Measurements from ENCODE around the gene OR52E2. TPM values are rescaled to one million over a fixed set of nuclear protein-coding genes. Genes with fewer than 3 reads are reported as not detected.

The OR52E2 gene
- polyA plus RNA-seq, 3 donors, result not detected

- no peaks in the 10 kb centered on the region for H3K4me1 ChIP-seq (ENCODE audit: control insufficient read depth in 1 of 2, insufficient read depth in 2 of 2, low read length in 2 of 2)
- no peak overlapping the region for H3K4me3 ChIP-seq (replicated peaks in 1 of 3; ENCODE audit: low read depth in 2 of 3, low read length in 3 of 3)
- intact Hi-C loops (cut with micrococcal nuclease), result no loop called here
- no peaks in the 10 kb centered on the region for H3K36me3 ChIP-seq (replicated peaks in 1 of 2; ENCODE audit: control insufficient read depth in 1 of 2, insufficient read depth in 2 of 2, low read length in 2 of 2)
- Mint-ChIP-seq H3K27me3 (ENCODE audit: low read depth in 3 of 3) (peaks cover 0 to 2% (median 2%) of the 10 kb centered on the region in 3 donors), H3K9me3 (no peaks in the 10 kb centered on the region), H3K4me1 (no peaks in the 10 kb centered on the region), H3K36me3 (no peaks in the 10 kb centered on the region), H3K27ac (no peak overlapping the region), H3K4me3 (no peak overlapping the region)
- no peak for TF ChIP-seq CTCF (IDR thresholded peaks at IDR 0.05)
- no peaks in the 10 kb centered on the region for H3K9me3 ChIP-seq (replicated peaks in 1 of 2; ENCODE audit: control insufficient read depth in 1 of 2, insufficient read depth in 1 of 2, low read length in 2 of 2)
- no peak overlapping the region for H3K4me2 ChIP-seq (replicated peaks; ENCODE audit: extremely low read depth, low read length, poor library complexity, severe bottlenecking)
- H3K27ac ChIP-seq (ENCODE audit: low read depth in 1 of 2, low read length in 2 of 2), result no peak overlapping the region
- DNase-seq, result no peak
- H2AFZ ChIP-seq (ENCODE audit: insufficient read depth, low read depth, low read length, poor library complexity, severe bottlenecking), result no peak overlapping the region
- no peaks in the 10 kb centered on the region for H3K27me3 ChIP-seq (ENCODE audit: control insufficient read depth in 2 of 2, insufficient read depth in 2 of 2, low read length in 2 of 2)
- H4K20me1 ChIP-seq (ENCODE audit: insufficient read depth, low read length), result no peaks in the 10 kb centered on the region
- H3K9ac ChIP-seq (ENCODE audit: insufficient read depth, low read length, poor library complexity, severe bottlenecking), result no peak overlapping the region
- H3K79me2 ChIP-seq (ENCODE audit: insufficient read depth, low read length), result no peaks in the 10 kb centered on the region
These were observed 43.6 kb upstream of the OR52E2 start for GRCh38 chr11:5103066-5103465.

- H3K27ac ChIP-seq (ENCODE audit: low read depth in 1 of 2, low read length in 2 of 2), result no peak overlapping the region
- H2AFZ ChIP-seq (ENCODE audit: insufficient read depth, low read depth, low read length, poor library complexity, severe bottlenecking), result no peak overlapping the region
- no peak overlapping the region for H3K4me2 ChIP-seq (replicated peaks; ENCODE audit: extremely low read depth, low read length, poor library complexity, severe bottlenecking)
- no peaks in the 10 kb centered on the region for H3K79me2 ChIP-seq (ENCODE audit: insufficient read depth, low read length)
- no peaks in the 10 kb centered on the region for H3K9me3 ChIP-seq (replicated peaks in 1 of 2; ENCODE audit: control insufficient read depth in 1 of 2, insufficient read depth in 1 of 2, low read length in 2 of 2)
- H3K27ac Mint-ChIP-seq, result no peak overlapping the region
- no peaks in the 10 kb centered on the region for H4K20me1 ChIP-seq (ENCODE audit: insufficient read depth, low read length)
- no peak overlapping the region for H3K9ac ChIP-seq (ENCODE audit: insufficient read depth, low read length, poor library complexity, severe bottlenecking)
- H3K4me3 Mint-ChIP-seq, result no peak overlapping the region
- intact Hi-C loops (cut with micrococcal nuclease), result no loop called here
- WGBS (ENCODE audit: insufficient coverage), result no CpG with 5 or more reads among the region's 2 CpGs
- H3K4me1 ChIP-seq (ENCODE audit: control insufficient read depth in 1 of 2, insufficient read depth in 2 of 2, low read length in 2 of 2), result no peaks in the 10 kb centered on the region
- H3K4me3 ChIP-seq (replicated peaks in 1 of 3; ENCODE audit: low read depth in 2 of 3, low read length in 3 of 3), result no peak overlapping the region
- H3K36me3 Mint-ChIP-seq, result no peaks in the 10 kb centered on the region
- no peak for DNase-seq
- H3K27me3 ChIP-seq (ENCODE audit: control insufficient read depth in 2 of 2, insufficient read depth in 2 of 2, low read length in 2 of 2), result no peaks in the 10 kb centered on the region
- no peaks in the 10 kb centered on the region for H3K4me1 Mint-ChIP-seq
- TF ChIP-seq CTCF (IDR thresholded peaks at IDR 0.05), result no peak
- H3K36me3 ChIP-seq (replicated peaks in 1 of 2; ENCODE audit: control insufficient read depth in 1 of 2, insufficient read depth in 2 of 2, low read length in 2 of 2), result no peaks in the 10 kb centered on the region
- no peaks in the 10 kb centered on the region for H3K9me3 Mint-ChIP-seq
- H3K27me3 Mint-ChIP-seq (ENCODE audit: low read depth in 3 of 3), result peaks cover 0 to 2% (median 2%) of the 10 kb centered on the region in 3 donors
These were observed 42.8 kb upstream of the OR52E2 start for GRCh38 chr11:5102246-5102645.

All from CD14-positive monocyte (primary cell).